HL-60 (cell line): ENCODE data around the gene DGKE.

Experiments used
- CTCF ChIP-seq: IDR thresholded peaks from one replicate; pipeline ENCODE4 v1.5.1; 2011; ENCODE audit warnings: low read length, control low read depth, inconsistent platforms; ENCODE audit not compliant: insufficient read depth
- GABPA ChIP-seq: IDR thresholded peaks from 2 replicates; pipeline ENCODE4 v1.6.1; 2012; ENCODE audit warnings: low read depth
- POLR2AphosphoS5 ChIP-seq: IDR thresholded peaks from 2 replicates; pipeline ENCODE4 v1.6.1; 2012; ENCODE audit warnings: low read depth
- REST ChIP-seq: IDR thresholded peaks from 2 replicates; pipeline ENCODE4 v1.6.1; 2012; ENCODE audit warnings: low read depth; ENCODE audit not compliant: insufficient replicate concordance

- TF ChIP-seq POLR2AphosphoS5 (peak; percentile 63; the same call in 1 of the 2 replicates), CTCF (no peak), REST (no peak), GABPA (no peak)
Measured at GRCh38 chr17:56918916-56919315, 85.0 kb downstream of the DGKE start.
